AG10803 (cell line): ENCODE results near the gene PLXNA2.

Experiments
- DNase-seq: peaks from one replicate; pipeline ENCODE4 v3.0.0; 2010; ENCODE audit warnings: low read depth
- H3K4me3 ChIP-seq: 2 replicates; pipeline ENCODE4 v1.5.1; 2011; ENCODE audit warnings: mild to moderate bottlenecking, low read length, control low read depth
- TF ChIP-seq, protein P1 (sequence below): conservative IDR thresholded peaks from 2 replicates; pipeline ENCODE4 v1.5.1; 2011; ENCODE audit warnings: mild to moderate bottlenecking, low read length, control low read depth, inconsistent platforms

Gene PLXNA2

DNA sequence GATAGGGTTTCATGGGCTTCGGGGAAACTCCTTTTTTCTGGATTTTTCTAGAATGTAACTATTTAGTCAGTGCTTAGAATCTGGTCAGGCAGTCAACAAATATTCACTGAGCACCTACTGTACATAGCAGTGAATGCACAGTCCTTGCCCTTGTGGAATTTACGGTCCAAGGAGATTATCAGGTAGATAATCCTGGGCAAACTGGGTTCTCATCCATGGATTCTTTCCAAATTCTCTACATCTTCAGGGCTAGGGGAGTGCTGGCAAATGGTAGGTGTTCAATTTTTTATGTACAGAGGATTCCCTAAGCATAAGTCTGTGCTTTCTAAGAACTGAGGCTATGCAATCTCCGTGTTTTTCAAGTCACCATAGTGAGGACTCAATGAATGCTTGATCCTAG, 192.5 kb downstream of the PLXNA2 start:
- TF ChIP-seq, protein P1, sequence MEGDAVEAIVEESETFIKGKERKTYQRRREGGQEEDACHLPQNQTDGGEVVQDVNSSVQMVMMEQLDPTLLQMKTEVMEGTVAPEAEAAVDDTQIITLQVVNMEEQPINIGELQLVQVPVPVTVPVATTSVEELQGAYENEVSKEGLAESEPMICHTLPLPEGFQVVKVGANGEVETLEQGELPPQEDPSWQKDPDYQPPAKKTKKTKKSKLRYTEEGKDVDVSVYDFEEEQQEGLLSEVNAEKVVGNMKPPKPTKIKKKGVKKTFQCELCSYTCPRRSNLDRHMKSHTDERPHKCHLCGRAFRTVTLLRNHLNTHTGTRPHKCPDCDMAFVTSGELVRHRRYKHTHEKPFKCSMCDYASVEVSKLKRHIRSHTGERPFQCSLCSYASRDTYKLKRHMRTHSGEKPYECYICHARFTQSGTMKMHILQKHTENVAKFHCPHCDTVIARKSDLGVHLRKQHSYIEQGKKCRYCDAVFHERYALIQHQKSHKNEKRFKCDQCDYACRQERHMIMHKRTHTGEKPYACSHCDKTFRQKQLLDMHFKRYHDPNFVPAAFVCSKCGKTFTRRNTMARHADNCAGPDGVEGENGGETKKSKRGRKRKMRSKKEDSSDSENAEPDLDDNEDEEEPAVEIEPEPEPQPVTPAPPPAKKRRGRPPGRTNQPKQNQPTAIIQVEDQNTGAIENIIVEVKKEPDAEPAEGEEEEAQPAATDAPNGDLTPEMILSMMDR: no peak
- DNase-seq: no peak
- H3K4me3 ChIP-seq: no peak overlapping the region

GRCh38 chr1:208048904-208049303, 195.3 kb downstream of the PLXNA2 start:
- DNase-seq: no peak
- TF ChIP-seq, protein P1: no peak
- H3K4me3 ChIP-seq: no peak overlapping the region

GRCh38 chr1:208047975-208048374, 196.2 kb downstream of the PLXNA2 start:
- TF ChIP-seq, protein P1: no peak
- H3K4me3 ChIP-seq: no peak overlapping the region
- peak; percentile 54 for DNase-seq

- TF ChIP-seq, protein P1: no peak
- H3K4me3 ChIP-seq: no peak overlapping the region
- DNase-seq: peak; percentile 61
These were observed 196.7 kb downstream of the PLXNA2 start for GRCh38 chr1:208047476-208047934.

GRCh38 chr1:208045463-208046260, 198.5 kb downstream of the PLXNA2 start:
- H3K4me3 ChIP-seq: no peak overlapping the region
- TF ChIP-seq, protein P1: peak; percentile 15; the same call in 1 of the 2 replicates
- no peak for DNase-seq

GRCh38 chr1:208044589-208045462, 199.4 kb downstream of the PLXNA2 start:
- TF ChIP-seq, protein P1: no peak
- DNase-seq: no peak

More at GRCh38 chr1:208044589-208045462, 199.4 kb downstream of the PLXNA2 start:
- H3K4me3 ChIP-seq: no peak overlapping the region
